ENCODE data around the gene MEDAG.
"Not testable (repeated sequence)": the region's sequence is repeated elsewhere in the genome, so short reads cannot be mapped to it uniquely, and the experiment has no call there.

The MEDAG gene

DNA sequence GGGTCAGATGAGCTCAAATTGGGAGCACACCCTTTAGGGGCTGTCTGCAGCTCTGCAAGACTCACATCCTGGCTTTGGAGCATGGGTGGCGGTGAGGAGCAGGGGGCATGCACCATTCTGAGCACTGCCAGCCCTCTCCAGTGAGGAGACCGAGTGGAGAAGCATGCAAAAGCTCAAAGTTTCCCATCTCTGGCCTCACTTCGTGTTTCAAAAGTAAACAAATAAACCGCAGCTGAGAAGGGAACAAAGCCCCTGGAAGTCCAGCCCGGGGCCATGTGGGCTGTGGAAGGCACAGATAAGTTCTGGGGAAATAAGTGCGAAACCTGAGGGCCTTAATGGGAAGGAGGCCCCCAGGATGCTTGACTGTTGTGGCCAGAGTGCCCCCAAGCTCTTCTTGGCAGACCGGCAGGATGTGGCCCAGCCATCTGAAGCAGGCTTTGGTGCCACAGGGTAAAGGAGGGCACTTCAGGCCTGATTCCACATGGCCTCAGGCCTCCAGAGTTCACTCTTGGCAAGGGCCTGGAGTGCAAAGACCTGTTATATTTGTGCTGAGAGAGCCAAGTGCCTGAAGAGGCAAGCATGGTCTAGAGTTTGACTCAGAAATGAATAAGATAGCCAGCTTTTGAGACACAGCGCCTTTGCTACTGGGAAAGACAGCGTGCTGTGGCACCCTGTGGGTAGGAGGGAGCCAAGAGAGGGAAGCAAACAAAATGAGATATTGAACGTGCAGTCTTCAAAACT, 1.2 kb downstream of the MEDAG start:
- no peak for DNase-seq (ENCODE audit: low read depth)

DNA sequence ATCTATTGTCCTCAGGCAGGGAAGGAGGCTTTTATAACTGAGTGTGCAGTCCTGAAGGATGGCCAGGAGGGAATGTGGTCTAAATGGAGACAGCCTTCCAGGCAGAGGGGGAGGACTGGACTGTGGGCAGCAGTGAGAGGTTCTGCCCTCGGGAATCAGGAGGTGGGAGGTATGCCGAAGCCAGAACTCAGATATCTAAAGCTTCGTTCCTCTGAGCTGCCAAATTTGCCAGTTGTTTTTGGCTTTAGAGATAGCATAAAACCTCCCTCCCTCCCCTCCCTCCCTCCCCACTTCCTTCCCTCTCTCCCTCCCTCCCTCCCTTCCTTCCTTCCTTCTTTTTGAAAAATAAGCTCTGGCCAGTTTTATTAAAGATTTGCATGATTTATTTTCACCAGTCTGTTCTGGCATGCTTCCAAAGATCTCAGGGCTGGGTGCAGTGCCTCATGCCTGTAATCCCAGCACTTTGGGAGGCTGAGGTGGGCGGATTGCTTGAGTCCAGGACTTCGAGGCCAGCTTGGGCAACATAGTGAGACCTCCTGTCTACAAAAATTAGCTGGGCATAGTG, 2.4 kb downstream of the MEDAG start:
- DNase-seq (ENCODE audit: low read depth) = no peak

DNA sequence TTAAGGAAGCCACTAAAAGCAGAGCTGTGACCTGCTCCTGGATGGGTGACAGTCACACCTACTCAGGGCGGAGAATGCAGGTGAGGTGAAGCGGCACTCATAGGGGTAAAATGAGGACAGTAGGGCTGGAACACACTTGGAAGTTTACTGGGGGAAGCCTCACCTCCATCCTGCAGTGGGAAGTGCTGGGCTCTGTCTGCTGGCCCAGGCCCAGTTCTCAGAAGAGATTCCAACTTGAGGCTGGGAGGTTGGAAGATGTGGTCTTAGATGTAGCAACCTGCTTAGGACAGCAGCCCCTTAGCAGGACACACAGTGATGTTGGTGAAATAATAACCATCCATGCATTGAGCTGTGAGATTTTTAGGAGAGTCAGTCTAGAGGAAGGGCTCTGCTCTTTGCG, 4.6 kb downstream of the MEDAG start:
- no peak for DNase-seq (ENCODE audit: low read depth)

DNA sequence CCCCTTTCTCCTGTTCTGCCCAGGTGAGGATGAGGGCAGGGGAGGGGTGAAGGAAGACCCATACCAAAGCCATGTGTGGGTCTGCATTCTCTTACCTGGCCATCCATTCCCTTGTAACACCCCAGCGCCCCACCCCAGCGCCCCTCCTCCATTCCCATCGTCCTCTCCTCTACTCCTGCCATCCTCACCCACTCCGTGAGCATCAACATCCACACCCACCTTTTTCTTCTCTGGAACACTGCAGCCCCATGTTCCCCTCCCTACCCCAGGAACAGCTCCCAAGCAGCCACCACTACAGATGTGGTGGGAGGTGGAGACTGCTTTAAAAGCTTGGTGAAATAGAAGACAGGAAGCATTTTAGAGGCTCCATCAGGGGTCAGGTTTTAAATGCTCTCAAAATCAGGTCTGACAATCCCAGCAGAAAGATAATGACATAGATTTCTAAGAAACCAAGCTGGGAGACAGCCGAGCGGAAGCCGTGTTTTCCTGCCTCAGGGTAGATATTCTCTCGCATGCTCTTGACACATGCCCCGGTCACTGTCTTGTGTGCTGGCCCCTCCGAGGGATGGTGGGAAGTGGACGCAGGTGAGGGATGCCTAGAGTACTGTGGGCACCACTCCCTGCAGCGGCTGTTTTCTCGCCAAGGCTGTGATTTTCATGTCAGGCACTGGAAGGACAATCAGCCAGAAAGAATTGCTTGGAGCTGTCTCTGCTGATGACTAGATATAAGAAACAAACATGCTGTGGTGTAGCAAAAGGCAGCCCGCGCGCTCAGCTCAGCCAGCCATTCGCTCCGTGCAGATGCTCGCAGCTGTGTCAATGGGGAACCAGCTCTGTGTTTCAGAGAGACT, 9.8 kb downstream of the MEDAG start:
- DNase-seq (ENCODE audit: low read depth) = no peak

DNA sequence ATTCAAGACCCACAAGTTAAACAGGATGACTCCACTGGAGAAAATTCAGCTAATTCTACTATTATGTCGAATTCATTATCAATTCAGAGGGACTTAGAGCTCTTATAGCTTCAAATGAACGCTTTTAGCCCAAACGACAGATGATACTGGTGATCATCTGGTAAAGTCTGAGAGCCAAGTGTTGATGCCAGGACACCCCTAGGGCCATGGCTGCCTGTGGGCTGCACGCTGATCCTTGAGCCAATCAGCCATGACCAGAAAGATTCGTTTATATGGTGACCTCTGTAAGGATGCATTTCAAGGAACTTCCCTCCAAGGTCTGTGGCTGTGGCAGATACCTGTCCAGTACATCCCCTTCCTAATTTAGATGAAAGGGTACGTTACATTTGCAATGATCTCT, 10.9 kb downstream of the MEDAG start:
- no peak for DNase-seq (ENCODE audit: low read depth)

DNA sequence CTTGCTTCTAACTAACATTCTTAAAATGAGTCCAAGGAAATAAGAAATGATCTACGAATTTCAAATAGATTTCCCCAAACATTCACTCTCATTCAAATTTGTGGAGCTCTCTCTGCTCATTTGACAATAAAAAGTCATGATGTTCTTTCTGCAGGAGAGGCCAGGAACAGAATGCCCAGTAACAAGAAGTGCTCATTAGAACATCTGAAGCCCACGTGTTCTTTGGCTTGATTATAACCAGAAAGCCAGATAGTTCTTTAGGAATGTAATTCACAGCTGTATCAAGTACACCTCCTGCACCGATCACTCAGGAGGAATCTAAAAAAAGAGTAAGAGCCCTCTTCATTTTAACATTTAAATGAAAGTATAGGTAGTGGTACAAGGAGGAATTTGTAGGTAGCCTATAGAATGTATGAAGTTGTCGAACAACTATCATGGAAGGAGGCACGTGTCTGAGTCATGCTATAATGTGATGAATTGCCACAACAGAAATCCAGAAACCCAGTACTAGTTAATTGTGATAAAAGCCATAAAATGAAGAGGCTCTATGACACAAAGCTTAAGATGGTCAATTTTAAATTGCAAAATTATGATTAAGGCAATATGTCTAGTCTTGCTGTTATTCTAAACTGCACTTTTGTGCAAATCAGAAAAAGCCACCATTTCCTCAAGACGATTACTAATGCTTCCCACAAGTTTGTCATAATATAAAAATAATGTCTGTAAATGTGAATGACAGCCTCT, 12.8 kb downstream of the MEDAG start:
- DNase-seq (ENCODE audit: low read depth) = no peak

DNA sequence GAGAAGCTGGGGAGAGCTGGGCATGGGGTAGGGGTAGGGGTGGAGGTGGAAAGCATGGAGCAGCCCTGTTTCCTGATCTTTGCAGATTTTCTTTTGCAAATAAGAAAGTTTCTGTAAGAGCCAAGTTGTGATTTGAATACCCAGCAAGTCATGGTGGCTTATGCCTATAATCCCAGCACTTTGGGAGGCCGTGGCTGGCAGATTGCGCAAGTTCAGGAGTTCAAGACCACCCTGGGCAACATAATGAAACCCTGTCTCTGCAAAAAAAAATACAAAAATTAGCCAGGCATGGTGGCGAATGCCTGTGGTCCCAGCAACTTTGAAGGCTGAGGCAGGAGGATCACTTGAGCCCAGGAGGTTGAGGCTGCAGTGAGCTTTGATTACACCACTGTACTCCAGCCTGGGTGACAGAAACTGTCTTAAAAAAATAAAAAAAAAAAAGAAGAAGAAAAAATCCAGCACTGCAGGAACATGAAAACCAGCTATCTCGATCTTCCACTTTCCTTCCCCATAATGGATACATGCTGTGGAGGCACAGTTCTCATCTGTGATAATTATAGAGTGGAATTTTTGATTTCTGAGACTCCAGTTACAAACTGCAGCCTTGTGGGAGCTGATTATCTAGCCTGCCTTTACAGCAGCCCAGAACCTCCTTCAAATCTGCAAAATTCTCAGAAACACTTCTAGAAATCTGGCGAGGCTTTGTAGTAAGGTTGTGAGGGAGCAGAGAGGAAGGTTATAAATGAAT, 14.3 kb downstream of the MEDAG start:
- DNase-seq (ENCODE audit: low read depth) = no peak

DNA sequence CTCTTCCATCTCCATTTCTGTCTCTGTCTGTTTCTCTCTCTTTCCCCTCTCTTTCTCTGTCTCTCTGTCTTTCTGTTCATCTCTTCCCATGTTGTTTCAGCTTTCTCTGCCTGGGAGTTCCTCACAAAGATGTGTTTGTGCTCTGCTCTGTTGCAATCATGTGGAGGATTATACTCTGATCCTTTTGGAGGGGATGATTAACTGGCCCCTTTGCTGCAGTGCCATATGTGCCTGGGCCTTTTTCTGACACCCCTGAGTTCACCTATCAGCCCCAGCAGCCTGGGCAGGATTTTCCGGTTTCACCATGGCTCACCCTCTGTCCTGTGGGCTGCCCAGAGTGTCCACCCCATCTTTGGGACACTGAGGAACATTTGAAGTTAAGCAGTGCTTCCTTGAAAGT, 17.3 kb downstream of the MEDAG start:
- no peak for DNase-seq (ENCODE audit: low read depth)

DNA sequence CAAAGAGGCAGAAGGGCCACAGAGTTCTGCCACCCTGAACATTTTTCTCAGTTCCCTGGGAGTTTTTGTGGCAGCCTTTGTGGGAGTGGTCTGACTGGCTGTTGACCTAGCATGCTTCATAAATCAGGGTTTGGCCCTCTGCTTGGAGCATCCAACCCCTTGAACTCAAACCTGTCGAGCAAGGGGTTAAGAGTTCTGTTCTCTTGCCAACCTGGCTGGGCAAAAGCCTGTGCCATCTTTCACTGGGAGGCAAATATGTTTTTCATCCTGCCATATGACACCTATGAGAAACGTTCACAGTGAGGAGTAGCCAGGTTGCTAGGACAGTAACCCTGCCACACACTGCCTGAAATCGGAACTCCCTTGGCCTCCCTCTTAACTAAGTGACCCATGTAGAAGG, 18.6 kb downstream of the MEDAG start:
- no peak for DNase-seq (ENCODE audit: low read depth)

DNA sequence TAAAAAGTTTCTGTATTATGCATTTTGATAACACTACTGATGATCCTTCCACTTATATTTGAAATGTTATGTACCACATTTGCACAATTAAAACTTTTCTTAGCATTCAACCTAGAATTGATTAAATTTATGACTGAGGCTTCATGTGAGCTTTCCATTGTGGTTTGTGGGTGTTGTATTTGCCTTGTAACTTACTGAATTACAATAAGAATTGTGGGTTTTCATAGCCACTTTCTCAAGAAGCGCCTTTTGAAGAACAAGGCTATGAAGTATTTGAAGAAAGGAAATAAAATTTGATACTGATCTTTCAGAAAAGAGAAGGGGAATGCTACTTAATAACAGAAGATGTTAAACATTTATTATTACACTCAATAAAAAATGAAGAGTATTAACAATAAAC, 19.4 kb downstream of the MEDAG start:
- DNase-seq (ENCODE audit: low read depth) = no peak

DNA sequence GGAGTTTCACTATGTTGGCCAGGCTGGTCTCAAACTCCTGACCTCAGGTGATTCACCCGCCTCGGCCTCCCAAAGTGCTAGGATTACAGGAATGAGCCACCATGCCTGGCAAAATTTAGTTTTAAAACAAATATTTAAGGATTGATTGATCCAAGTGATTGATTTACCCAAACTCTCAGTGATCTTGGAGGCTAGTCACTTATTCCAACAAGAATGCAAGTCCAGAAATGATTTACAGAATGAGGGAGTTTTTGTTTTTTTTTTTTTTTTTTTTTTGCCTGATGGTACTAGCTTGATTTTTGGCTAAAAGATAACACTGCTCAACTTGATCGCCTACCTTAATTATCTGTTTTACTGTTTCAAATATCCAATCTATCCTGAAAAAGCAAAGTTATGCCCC, 20.7 kb downstream of the MEDAG start:
- DNase-seq (ENCODE audit: low read depth) = no peak

DNA sequence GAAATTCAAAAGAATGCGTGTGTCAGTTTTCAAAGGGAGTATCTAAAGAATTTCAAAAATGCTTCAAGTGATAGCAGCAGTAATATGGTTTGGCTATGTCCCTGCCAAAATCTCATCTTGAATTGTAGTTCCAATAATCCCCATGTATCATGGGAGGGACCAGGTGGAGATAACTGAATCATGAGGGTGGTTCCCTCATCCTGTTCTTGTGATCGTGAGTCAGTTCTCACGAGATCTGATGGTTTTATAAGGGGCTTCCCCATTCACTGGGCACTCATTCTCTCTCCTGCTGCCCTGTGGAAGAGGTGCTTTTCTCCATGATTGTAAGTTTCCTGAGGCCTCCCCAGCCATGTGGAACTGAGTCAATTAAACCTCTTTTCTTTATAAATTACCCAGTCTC, 21.1 kb downstream of the MEDAG start:
- not testable (repeated sequence) for DNase-seq (ENCODE audit: low read depth)

DNA sequence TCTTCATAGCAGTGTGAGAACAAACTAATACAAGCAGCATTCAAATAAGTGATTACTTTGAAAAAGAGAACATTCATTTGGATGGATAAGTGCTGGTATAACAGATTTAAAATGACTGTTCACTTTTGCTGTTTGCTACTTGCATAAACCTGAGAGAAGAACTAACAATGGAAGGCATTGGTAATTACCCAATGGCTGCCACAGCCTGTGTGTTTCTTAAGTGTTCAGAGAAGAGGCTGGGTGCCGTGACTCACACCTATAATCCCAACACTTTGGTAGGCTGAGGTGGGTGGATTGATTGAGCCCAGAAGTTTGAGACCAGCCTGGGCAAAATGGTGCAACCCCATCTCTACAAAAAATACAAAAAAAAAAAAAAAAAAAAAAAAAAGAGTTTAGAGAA, 21.5 kb downstream of the MEDAG start:
- no peak for DNase-seq (ENCODE audit: low read depth)

DNA sequence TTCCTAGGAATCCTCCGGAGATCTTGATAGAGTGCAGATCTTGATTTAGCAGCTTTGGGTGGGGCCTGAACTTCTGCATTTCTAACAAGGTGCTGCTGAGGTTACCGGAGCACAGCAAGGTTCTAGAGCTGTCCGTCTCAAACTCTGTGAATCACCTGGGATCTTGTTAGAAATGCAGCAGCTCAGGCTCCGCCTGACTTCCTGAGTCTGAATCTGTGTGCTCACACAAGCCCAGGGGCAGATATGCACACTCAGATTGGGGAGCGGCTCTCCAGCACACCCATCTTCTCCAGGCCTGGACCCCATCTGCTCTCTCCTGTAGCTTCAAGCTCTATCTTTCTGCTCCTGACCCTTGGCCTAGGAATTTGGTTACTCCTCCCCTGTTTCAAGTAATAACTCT, 22.9 kb downstream of the MEDAG start:
- no peak for DNase-seq (ENCODE audit: low read depth)

DNA sequence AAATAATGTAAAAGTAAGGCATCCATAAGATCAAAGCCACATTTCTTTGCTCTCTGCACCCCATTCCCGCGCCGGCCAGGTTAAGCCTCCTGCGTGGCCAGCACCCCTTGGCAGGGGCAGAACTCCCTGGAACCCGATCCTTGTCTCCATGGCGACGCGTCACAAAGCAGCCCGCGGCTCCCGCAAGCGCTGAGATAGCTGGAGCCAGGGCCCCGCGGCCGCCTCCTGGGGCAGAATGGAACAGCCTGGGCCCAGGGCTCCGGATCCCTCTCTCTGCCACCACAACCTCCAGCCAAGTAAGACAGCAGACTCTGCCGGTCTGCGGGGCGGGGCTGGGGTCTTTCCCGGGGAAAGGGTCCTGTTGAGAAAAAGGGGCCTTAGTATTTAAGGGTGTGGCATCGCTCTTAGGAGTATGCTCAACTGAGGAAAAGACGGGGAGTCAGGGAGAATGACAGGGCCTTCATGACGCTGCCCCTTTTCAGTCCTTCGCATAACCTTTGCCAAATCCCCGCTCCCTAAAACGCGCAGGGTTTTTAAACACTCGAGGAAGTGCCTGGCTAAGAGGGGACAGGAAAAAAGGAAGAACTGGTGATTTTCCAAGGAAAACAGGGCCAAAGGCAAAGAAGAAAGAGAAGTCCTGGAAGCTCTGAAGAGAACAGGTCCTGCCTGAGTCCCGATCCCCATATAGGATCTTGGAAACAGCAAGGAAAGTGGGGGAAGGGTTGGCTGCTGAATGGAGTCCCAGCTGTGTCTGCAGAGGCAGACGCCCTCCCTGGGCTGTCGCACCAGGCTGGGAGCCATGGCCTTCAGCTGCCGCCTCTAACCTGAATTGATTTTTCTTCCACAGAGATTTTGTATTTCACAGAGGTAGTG, 26.6 kb downstream of the MEDAG start, which contains the start of gene TEX26:
Gene TEX26 (plus strand): TSS at position 176 of the 873 bp plus-strand sequence. CDS start 60 bp downstream, at position 236.
- no peak for DNase-seq (ENCODE audit: low read depth)

DNA sequence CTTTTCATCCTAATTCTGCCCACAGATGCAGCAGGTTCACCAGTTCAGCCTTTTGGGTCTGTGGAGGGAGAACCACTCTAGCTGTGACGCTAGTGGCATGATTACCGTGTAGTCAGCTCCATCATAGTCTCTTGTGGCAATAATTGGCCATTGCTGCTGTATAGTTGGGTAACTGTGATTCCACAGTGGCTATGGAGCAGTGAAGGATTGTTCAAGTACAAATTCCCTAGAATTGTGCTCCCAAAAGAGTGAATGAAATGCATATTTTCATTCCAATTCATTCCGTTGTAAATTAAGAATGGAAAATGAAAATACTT, 27.2 kb downstream of the MEDAG start:
- DNase-seq (ENCODE audit: low read depth) = no peak

DNA sequence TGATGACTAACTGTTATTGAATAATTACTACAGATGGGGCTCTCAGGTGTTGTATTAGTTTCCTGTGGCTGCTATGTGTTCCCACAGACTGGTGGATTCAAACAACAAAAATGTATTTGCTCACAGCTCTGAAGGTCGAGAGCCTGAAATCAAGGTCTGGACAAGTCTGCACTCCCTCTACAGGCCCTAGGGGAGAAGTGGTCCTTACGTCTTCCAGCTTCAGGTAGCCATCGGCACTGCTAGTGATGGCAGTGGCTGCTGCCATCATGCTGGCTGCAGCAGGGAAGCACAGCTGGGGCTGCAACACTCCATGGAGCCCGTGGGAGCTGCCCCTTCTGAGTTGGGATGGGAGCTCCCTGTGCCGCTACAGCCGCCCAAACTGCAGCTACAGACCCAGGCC, 28.3 kb downstream of the MEDAG start:
- no peak for DNase-seq (ENCODE audit: low read depth)

DNA sequence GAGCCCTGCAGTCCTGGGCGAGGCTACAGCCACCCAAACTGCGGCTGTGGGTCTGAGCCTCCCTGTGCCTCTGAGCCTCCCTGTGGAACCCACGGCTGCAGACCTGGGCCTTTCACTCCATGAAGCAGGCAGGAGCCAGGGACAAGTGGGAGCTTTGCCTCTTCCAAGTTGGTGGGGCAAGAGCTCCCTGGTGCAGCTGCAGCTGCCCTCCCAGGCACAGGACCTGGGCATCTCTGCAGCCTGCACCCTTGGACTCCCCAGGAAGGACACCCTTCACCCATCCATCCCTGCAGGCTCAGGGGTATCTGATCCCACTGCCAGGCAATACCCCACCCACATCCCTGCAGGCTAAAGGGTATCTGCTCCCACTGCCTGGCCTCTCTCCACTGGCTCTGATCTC, 28.7 kb downstream of the MEDAG start:
- no peak for DNase-seq (ENCODE audit: low read depth)

DNA sequence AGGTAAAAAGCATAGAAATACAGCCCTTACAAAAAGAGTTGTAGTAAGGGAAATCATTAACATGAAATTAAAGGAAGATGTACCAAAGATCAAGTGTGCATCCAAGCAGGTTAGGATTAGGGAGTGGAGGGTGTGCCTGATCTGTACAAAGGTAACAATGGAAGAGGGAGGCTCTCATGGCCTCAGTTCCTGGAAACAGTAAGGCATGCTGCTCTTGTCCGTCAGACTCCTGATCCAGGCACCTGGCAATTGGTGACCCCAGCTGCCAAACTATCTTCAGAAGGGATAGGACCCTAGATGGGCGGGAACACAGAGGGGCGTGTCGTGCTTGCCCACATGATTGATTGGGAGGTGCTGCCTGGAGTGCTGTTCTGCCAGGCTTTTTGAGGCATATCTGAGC, 30.9 kb downstream of the MEDAG start:
- no peak for DNase-seq (ENCODE audit: low read depth)

DNA sequence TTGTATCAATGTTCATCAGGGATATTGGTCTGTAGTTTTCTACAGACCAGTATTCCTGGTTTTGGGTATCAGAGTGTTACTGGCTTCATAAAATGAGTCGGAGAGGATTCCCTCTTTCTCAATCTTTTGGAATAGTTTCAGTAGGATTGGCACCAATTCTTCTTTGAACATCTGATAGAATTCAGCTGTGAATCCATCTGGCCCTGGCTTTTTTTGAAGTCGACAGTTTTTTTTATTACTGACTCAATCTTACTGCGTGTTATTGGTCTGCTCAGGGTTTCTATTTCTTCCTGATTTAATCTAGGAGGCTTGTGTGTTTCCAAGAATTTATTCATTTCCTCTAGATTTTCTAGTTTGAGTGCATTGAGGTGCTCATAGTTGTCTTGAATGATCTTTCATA, 37.8 kb downstream of the MEDAG start:
- no peak for DNase-seq (ENCODE audit: low read depth)

Data from T-helper 22 cell (primary cell).